OCI-LY1 (cell line): ENCODE measurements around the gene CHRM2.

Experiments used
- EZH2 ChIP-seq: fragments of 200-600 bp; sonication (generic), shearing (Covaris generic); IDR thresholded peaks from 2 replicates; pipeline ENCODE4 v1.8.0; 2017; ENCODE audit warnings: borderline replicate concordance, mixed run types, mild to moderate bottlenecking, antibody characterized with exemption, low read length, moderate library complexity, mixed read lengths
- TF ChIP-seq, protein P1 (sequence below): fragments of 200-600 bp; sonication (generic), shearing (Covaris generic); IDR thresholded peaks from 2 replicates; pipeline ENCODE4 v1.5.1; 2017; ENCODE audit warnings: mild to moderate bottlenecking, antibody characterized with exemption, low read length, moderate library complexity, mixed read lengths

DNA sequence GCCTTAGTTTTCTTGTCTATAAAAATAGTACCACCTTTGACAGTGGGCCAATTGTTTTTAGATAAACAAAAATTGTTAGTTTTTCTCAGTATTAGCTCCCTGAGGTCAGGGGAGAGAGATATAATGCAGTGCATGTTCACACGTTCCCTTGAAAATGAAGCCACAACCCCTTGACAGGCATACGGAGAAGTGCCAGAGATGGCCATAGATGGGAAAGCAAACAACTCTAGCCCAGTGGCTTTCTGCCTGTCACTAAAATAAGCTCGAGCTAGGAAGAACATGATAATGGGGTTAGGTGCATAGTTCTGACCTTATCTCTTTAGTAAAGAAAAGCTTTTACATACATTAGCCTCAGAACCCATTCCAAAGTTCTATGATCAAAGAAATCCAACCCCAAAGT is 124.9 kb downstream of the CHRM2 start:
- TF ChIP-seq, protein P1, sequence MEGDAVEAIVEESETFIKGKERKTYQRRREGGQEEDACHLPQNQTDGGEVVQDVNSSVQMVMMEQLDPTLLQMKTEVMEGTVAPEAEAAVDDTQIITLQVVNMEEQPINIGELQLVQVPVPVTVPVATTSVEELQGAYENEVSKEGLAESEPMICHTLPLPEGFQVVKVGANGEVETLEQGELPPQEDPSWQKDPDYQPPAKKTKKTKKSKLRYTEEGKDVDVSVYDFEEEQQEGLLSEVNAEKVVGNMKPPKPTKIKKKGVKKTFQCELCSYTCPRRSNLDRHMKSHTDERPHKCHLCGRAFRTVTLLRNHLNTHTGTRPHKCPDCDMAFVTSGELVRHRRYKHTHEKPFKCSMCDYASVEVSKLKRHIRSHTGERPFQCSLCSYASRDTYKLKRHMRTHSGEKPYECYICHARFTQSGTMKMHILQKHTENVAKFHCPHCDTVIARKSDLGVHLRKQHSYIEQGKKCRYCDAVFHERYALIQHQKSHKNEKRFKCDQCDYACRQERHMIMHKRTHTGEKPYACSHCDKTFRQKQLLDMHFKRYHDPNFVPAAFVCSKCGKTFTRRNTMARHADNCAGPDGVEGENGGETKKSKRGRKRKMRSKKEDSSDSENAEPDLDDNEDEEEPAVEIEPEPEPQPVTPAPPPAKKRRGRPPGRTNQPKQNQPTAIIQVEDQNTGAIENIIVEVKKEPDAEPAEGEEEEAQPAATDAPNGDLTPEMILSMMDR, result no peak
- TF ChIP-seq EZH2, result no peak
